Neural cell (in vitro differentiated cells): ENCODE data around the gene PDE3A. TPM values are rescaled to one million over a fixed set of nuclear protein-coding genes. Genes with fewer than 3 reads are reported as not detected.

Source experiments
- H2AFZ ChIP-seq: fragments of 200-600, 300-800 bp; sonication (generic), shearing (Covaris generic); 2 replicates; pipeline ENCODE4 v1.6.0; 2014; ENCODE audit warnings: low read depth, mild to moderate bottlenecking, antibody characterized with exemption, low read length, moderate library complexity
- H3F3A ChIP-seq: fragments of 200-600 bp; shearing (Covaris generic); 2 replicates; pipeline ENCODE4 v1.6.1; 2016; ENCODE audit warnings: mild to moderate bottlenecking, moderate library complexity, mixed read lengths, antibody characterized with exemption, low read length; ENCODE audit not compliant: insufficient read depth, poor library complexity, severe bottlenecking
- H3K27ac ChIP-seq: fragments of 200-600, 300-800 bp; sonication (generic), shearing (Covaris generic); 2 replicates; pipeline ENCODE4 v1.5.1; 2014; ENCODE audit warnings: mild to moderate bottlenecking, low read length, moderate library complexity
- H3K27me3 ChIP-seq: fragments of 300-800, 200-600 bp; sonication (generic), shearing (Covaris generic); 2 replicates; pipeline ENCODE4 v1.6.0; 2014; ENCODE audit warnings: mild to moderate bottlenecking, low read depth, low read length, moderate library complexity; ENCODE audit not compliant: insufficient read depth
- H3K36me3 ChIP-seq: fragments of 300-800, 200-600 bp; sonication (generic), shearing (Covaris generic); 2 replicates; pipeline ENCODE4 v1.5.1; 2014; ENCODE audit warnings: mild to moderate bottlenecking, antibody characterized with exemption, low read length, moderate library complexity; ENCODE audit not compliant: insufficient read depth
- H3K4me2 ChIP-seq: fragments of 300-800, 200-600 bp; sonication (generic), shearing (Covaris generic); 2 replicates; pipeline ENCODE4 v1.6.0; 2014; ENCODE audit warnings: mild to moderate bottlenecking, low read length
- H3K4me3 ChIP-seq: fragments of 300-800, 200-600 bp; sonication (generic), shearing (Covaris generic); 2 replicates; pipeline ENCODE4 v1.5.1; 2014; ENCODE audit warnings: mild to moderate bottlenecking, low read length, moderate library complexity
- H3K79me2 ChIP-seq: fragments of 200-600 bp; shearing (Covaris generic); replicated peaks from 2 replicates; pipeline ENCODE4 v1.6.0; 2014; ENCODE audit warnings: mild to moderate bottlenecking, low read length, moderate library complexity; ENCODE audit not compliant: insufficient read depth
- H3K9ac ChIP-seq: fragments of 300-800, 200-600 bp; sonication (generic), shearing (Covaris generic); 2 replicates; pipeline ENCODE4 v1.6.1; 2016; ENCODE audit warnings: mild to moderate bottlenecking, low read length, mixed read lengths
- H3K9me2 ChIP-seq: fragments of 200-600 bp; shearing (Covaris generic); 2 replicates; pipeline ENCODE4 v1.6.1; 2016; ENCODE audit warnings: mild to moderate bottlenecking, low read length, mixed read lengths; ENCODE audit not compliant: insufficient read depth
- H3K9me3 ChIP-seq: fragments of 200-600, 300-800 bp; sonication (generic), shearing (Covaris generic); 2 replicates; pipeline ENCODE4 v1.6.1; 2016; ENCODE audit warnings: mild to moderate bottlenecking, mixed run types, low read length, moderate library complexity, mixed read lengths
- H4K20me1 ChIP-seq: fragments of 200-600 bp; shearing (Covaris generic); 2 replicates; pipeline ENCODE4 v1.6.1; 2016; ENCODE audit warnings: mild to moderate bottlenecking, mixed run types; ENCODE audit not compliant: insufficient read depth
- EP300 ChIP-seq: fragments of 450-650 bp; conservative IDR thresholded peaks from 2 replicates; pipeline ENCODE4 v1.6.1; 2014; ENCODE audit warnings: antibody characterized with exemption, mild to moderate bottlenecking, moderate library complexity; ENCODE audit not compliant: poor library complexity, severe bottlenecking
- EZH2 ChIP-seq: fragments of 200-600, 300-800 bp; shearing (Covaris generic), sonication (generic); IDR thresholded peaks from 2 replicates; pipeline ENCODE4 v1.6.1; 2014; ENCODE audit warnings: antibody characterized with exemption, low read length, borderline replicate concordance, mild to moderate bottlenecking; ENCODE audit not compliant: insufficient read depth, poor library complexity, severe bottlenecking
- MXI1 ChIP-seq: fragments of 450-650 bp; conservative IDR thresholded peaks from 2 replicates; pipeline ENCODE4 v1.6.1; 2014; ENCODE audit warnings: antibody characterized with exemption, mild to moderate bottlenecking; ENCODE audit not compliant: poor library complexity, severe bottlenecking
- POLR2AphosphoS5 ChIP-seq: IDR thresholded peaks from 2 replicates; pipeline ENCODE4 v1.6.1; 2012
- RAD21 ChIP-seq: fragments of 450-650 bp; conservative IDR thresholded peaks from 2 replicates; pipeline ENCODE4 v1.6.1; 2014; ENCODE audit warnings: antibody characterized with exemption, mild to moderate bottlenecking, moderate library complexity
- SMC3 ChIP-seq: fragments of 450-650 bp; conservative IDR thresholded peaks from 2 replicates; pipeline ENCODE4 v1.6.1; 2014; ENCODE audit warnings: antibody characterized with exemption, mild to moderate bottlenecking, moderate library complexity; ENCODE audit not compliant: poor library complexity
- TAF1 ChIP-seq: IDR thresholded peaks from 2 replicates; pipeline ENCODE4 v1.6.1; 2012; ENCODE audit warnings: low read depth
- polyA plus RNA-seq: library from polyadenylated mRNA; depleted of rRNA; stranded (reverse); fragments of >200 nt; gene quantifications from 2 replicates; pipeline ENCODE4 v1.2.3, GENCODE V29; 2014
- TF ChIP-seq, protein P1 (sequence below): fragments of 450-650 bp; IDR thresholded peaks from 2 replicates; pipeline ENCODE4 v1.5.1; 2014; ENCODE audit warnings: antibody characterized with exemption, mild to moderate bottlenecking, moderate library complexity; ENCODE audit not compliant: poor library complexity, severe bottlenecking
- TF ChIP-seq, protein P2 (sequence below): IDR thresholded peaks from 2 replicates; pipeline ENCODE4 v1.6.1; 2012; ENCODE audit warnings: borderline replicate concordance

PDE3A gene
- polyA plus RNA-seq, 1 donor from 2014 or later, result 0.94 TPM

DNA sequence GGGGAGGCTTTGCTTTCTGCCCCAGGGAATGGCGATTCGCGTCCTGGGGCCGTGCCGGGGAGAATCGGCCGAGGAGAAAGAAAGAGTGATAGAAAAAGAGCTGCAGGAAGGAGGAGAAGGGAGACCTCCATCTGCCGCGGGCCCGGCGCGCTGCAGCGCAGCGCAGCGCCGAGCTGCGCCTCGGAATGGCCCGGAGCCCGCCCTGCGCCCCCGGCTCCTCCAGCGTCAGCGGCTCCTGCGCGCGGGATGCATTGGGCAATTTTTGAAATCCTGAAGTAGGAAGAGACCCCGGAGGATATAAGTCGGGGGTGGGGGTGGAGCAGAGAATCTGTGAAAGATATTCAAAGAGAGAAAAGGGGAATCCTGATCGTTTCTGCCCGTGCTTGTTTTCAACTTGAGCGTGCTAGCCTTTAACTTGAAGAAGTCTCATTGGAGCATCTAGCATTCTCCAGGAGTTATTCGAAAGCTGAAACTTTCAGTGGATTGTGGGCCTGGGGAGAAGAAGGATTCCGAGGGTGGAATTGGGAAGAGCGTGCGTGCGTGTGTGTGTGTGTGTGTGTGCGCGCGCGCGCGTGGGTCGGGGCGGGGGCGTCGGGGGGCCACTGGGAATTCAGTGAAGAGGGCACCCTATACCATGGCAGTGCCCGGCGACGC lies 441 bp downstream of the PDE3A start:
- peak overlapping the region; percentile 82 for H3K4me3 ChIP-seq
- peak overlapping the region; percentile 87 for H3K4me2 ChIP-seq
- peak overlapping the region; percentile 50 for H3K27ac ChIP-seq
- peak overlapping the region; percentile 53 for H2AFZ ChIP-seq
- H4K20me1 ChIP-seq, result no peaks in the 10 kb centered on the region
- H3K79me2 ChIP-seq, result no peaks in the 10 kb centered on the region
- TF ChIP-seq MXI1 (peak; percentile 21), EP300 (no peak), TAF1 (no peak)
- TF ChIP-seq, protein P1, sequence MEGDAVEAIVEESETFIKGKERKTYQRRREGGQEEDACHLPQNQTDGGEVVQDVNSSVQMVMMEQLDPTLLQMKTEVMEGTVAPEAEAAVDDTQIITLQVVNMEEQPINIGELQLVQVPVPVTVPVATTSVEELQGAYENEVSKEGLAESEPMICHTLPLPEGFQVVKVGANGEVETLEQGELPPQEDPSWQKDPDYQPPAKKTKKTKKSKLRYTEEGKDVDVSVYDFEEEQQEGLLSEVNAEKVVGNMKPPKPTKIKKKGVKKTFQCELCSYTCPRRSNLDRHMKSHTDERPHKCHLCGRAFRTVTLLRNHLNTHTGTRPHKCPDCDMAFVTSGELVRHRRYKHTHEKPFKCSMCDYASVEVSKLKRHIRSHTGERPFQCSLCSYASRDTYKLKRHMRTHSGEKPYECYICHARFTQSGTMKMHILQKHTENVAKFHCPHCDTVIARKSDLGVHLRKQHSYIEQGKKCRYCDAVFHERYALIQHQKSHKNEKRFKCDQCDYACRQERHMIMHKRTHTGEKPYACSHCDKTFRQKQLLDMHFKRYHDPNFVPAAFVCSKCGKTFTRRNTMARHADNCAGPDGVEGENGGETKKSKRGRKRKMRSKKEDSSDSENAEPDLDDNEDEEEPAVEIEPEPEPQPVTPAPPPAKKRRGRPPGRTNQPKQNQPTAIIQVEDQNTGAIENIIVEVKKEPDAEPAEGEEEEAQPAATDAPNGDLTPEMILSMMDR, result no peak
- no peaks in the 10 kb centered on the region for H3K36me3 ChIP-seq
- H3K9me2 ChIP-seq, result no peaks in the 10 kb centered on the region
- H3F3A ChIP-seq, result no peaks in the 10 kb centered on the region
- H3K9me3 ChIP-seq, result no peaks in the 10 kb centered on the region
- H3K9ac ChIP-seq, result peak overlapping the region; percentile 46
- peaks cover 22% of the 10 kb centered on the region for H3K27me3 ChIP-seq

DNA sequence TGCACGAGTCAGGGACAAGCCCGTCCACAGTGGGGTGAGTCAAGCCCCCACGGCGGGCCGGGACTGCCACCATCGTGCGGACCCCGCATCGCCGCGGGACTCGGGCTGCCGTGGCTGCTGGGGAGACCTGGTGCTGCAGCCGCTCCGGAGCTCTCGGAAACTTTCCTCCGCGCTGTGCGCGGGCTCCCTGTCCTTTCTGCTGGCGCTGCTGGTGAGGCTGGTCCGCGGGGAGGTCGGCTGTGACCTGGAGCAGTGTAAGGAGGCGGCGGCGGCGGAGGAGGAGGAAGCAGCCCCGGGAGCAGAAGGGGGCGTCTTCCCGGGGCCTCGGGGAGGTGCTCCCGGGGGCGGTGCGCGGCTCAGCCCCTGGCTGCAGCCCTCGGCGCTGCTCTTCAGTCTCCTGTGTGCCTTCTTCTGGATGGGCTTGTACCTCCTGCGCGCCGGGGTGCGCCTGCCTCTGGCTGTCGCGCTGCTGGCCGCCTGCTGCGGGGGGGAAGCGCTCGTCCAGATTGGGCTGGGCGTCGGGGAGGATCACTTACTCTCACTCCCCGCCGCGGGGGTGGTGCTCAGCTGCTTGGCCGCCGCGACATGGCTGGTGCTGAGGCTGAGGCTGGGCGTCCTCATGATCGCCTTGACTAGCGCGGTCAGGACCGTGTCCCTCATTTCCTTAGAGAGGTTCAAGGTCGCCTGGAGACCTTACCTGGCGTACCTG lies 1.1 kb downstream of the PDE3A start:
- no peaks in the 10 kb centered on the region for H3F3A ChIP-seq
- no peaks in the 10 kb centered on the region for H3K36me3 ChIP-seq
- no peak overlapping the region for H2AFZ ChIP-seq
- no peaks in the 10 kb centered on the region for H3K79me2 ChIP-seq
- H3K27me3 ChIP-seq, result peaks cover 22% of the 10 kb centered on the region
- peak overlapping the region; percentile 82 for H3K4me3 ChIP-seq
- TF ChIP-seq RAD21 (peak; percentile 37), MXI1 (peak; percentile 43), POLR2AphosphoS5 (no peak), EP300 (no peak), EZH2 (no peak), TAF1 (peak; percentile 47), SMC3 (no peak)
- TF ChIP-seq, protein P1, result peak; percentile 48
- TF ChIP-seq, protein P2, sequence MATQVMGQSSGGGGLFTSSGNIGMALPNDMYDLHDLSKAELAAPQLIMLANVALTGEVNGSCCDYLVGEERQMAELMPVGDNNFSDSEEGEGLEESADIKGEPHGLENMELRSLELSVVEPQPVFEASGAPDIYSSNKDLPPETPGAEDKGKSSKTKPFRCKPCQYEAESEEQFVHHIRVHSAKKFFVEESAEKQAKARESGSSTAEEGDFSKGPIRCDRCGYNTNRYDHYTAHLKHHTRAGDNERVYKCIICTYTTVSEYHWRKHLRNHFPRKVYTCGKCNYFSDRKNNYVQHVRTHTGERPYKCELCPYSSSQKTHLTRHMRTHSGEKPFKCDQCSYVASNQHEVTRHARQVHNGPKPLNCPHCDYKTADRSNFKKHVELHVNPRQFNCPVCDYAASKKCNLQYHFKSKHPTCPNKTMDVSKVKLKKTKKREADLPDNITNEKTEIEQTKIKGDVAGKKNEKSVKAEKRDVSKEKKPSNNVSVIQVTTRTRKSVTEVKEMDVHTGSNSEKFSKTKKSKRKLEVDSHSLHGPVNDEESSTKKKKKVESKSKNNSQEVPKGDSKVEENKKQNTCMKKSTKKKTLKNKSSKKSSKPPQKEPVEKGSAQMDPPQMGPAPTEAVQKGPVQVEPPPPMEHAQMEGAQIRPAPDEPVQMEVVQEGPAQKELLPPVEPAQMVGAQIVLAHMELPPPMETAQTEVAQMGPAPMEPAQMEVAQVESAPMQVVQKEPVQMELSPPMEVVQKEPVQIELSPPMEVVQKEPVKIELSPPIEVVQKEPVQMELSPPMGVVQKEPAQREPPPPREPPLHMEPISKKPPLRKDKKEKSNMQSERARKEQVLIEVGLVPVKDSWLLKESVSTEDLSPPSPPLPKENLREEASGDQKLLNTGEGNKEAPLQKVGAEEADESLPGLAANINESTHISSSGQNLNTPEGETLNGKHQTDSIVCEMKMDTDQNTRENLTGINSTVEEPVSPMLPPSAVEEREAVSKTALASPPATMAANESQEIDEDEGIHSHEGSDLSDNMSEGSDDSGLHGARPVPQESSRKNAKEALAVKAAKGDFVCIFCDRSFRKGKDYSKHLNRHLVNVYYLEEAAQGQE, result no peak
- peak overlapping the region; percentile 87 for H3K4me2 ChIP-seq
- no peak overlapping the region for H3K27ac ChIP-seq
- H3K9me3 ChIP-seq, result no peaks in the 10 kb centered on the region
- no peaks in the 10 kb centered on the region for H4K20me1 ChIP-seq
- H3K9ac ChIP-seq, result peak overlapping the region; percentile 46
- H3K9me2 ChIP-seq, result no peaks in the 10 kb centered on the region
